Mesothelial cell of epicardium (in vitro differentiated cells): Measurements from ENCODE around the gene OARD1. TPM values are rescaled to one million over a fixed set of nuclear protein-coding genes. Genes with fewer than 3 reads are reported as not detected.

ENCODE experiments used
- DNase-seq, 2 experiments: peaks; one replicate each; pipeline ENCODE4 v3.0.0; 2021; ENCODE audit warnings: low spot score in 2 of 2; ENCODE audit not compliant: unreplicated experiment in 2 of 2
- H3K27ac Mint-ChIP-seq: 2 replicates; pipeline ENCODE4 v1.8.0; 2021; ENCODE audit warnings: mixed read lengths
- H3K27me3 Mint-ChIP-seq: 2 replicates; pipeline ENCODE4 v1.8.0; 2021; ENCODE audit warnings: low read depth, mixed read lengths
- H3K36me3 Mint-ChIP-seq: 2 replicates; pipeline ENCODE4 v1.8.0; 2021; ENCODE audit warnings: mixed read lengths
- H3K4me1 Mint-ChIP-seq: 2 replicates; pipeline ENCODE4 v1.8.0; 2021; ENCODE audit warnings: mixed read lengths
- H3K4me3 Mint-ChIP-seq: 2 replicates; pipeline ENCODE4 v1.8.0; 2021; ENCODE audit warnings: mild to moderate bottlenecking, moderate library complexity, mixed read lengths
- H3K9me3 Mint-ChIP-seq: 2 replicates; pipeline ENCODE4 v1.8.0; 2021; ENCODE audit warnings: mixed read lengths
- total RNA-seq: library from RNA; stranded (reverse); gene quantifications from 3 replicates; pipeline ENCODE4 v1.2.1, GENCODE V29; 2021
- TF ChIP-seq, protein P1 (sequence below): fragments of 200-600 bp; sonication (generic); IDR thresholded peaks from one replicate; pipeline ENCODE4 v1.5.0; 2021; ENCODE audit warnings: antibody characterized with exemption; ENCODE audit not compliant: unreplicated experiment

The OARD1 gene
- total RNA-seq, 1 donor from 2014 or later: 26.8 TPM

- TF ChIP-seq, protein P1, sequence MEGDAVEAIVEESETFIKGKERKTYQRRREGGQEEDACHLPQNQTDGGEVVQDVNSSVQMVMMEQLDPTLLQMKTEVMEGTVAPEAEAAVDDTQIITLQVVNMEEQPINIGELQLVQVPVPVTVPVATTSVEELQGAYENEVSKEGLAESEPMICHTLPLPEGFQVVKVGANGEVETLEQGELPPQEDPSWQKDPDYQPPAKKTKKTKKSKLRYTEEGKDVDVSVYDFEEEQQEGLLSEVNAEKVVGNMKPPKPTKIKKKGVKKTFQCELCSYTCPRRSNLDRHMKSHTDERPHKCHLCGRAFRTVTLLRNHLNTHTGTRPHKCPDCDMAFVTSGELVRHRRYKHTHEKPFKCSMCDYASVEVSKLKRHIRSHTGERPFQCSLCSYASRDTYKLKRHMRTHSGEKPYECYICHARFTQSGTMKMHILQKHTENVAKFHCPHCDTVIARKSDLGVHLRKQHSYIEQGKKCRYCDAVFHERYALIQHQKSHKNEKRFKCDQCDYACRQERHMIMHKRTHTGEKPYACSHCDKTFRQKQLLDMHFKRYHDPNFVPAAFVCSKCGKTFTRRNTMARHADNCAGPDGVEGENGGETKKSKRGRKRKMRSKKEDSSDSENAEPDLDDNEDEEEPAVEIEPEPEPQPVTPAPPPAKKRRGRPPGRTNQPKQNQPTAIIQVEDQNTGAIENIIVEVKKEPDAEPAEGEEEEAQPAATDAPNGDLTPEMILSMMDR: no peak
These were observed 35.6 kb downstream of the OARD1 start for GRCh38 chr6:41036601-41037000.

DNA sequence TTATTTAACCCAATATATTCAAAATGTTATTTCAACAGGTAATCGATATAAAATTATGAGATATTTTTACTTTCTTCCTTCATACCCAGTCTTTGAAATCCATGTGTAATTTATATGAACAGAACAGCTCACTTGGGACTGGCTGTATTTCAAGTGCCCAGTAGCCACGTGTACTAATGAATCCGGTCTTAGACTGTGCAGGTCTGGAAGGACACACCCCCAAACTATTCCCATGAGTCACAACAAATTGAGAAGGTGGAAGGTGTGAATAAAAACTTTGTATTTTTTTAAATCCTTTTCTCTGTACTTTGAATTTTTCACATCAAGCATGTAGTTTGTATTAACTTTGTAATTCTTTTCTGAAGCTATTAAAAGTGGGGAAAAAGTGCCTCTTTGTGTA is 36.0 kb downstream of the OARD1 start:
- Mint-ChIP-seq H3K9me3 (no peaks in the 10 kb centered on the region), H3K4me3 (no peak overlapping the region), H3K4me1 (peaks cover 6% of the 10 kb centered on the region), H3K27me3 (peaks cover 1% of the 10 kb centered on the region), H3K27ac (no peak overlapping the region), H3K36me3 (no peaks in the 10 kb centered on the region)
- DNase-seq: no peak
- TF ChIP-seq, protein P1: no peak

More at GRCh38 chr6:41036601-41037000, 35.6 kb downstream of the OARD1 start:
- no peak overlapping the region for H3K27ac Mint-ChIP-seq
- H3K9me3 Mint-ChIP-seq: no peaks in the 10 kb centered on the region
- no peak for DNase-seq
- H3K4me1 Mint-ChIP-seq: peaks cover 6% of the 10 kb centered on the region
- H3K27me3 Mint-ChIP-seq: peaks cover 1% of the 10 kb centered on the region
- no peaks in the 10 kb centered on the region for H3K36me3 Mint-ChIP-seq
- no peak overlapping the region for H3K4me3 Mint-ChIP-seq

DNA sequence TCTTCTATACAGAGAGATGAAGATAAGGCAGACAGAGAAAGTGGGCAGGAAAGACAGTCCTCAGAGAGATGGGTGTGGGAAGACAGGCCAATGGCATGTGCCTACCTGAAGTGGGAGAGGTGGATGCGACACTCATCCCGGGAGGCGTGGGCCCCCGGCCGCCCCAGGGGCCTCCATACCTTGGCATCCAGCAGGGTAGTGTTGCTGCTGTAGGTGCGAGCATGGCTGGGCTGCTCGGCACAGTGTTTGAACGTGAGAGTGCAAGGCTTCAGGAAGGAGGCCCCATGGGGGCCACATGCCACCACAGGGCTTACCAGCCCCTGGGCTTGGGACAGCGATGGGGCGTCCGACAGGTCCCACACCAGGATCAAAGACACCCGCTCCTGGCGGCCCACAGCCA is 38.4 kb downstream of the OARD1 start:
- Mint-ChIP-seq H3K4me3 (no peak overlapping the region), H3K27me3 (peaks cover 1% of the 10 kb centered on the region)

GRCh38 chr6:41032830-41033229 is 39.3 kb downstream of the OARD1 start:
- TF ChIP-seq, protein P1: no peak
- Mint-ChIP-seq H3K36me3 (no peaks in the 10 kb centered on the region), H3K27ac (no peak overlapping the region), H3K9me3 (no peaks in the 10 kb centered on the region), H3K27me3 (peaks cover 1% of the 10 kb centered on the region), H3K4me1 (peaks cover 18% of the 10 kb centered on the region), H3K4me3 (no peak overlapping the region)
- no peak for DNase-seq

More for the DNA sequence above, 38.4 kb downstream of the OARD1 start:
- Mint-ChIP-seq H3K27ac (no peak overlapping the region), H3K9me3 (no peaks in the 10 kb centered on the region), H3K4me1 (peaks cover 12% of the 10 kb centered on the region), H3K36me3 (no peaks in the 10 kb centered on the region)
- TF ChIP-seq, protein P1: no peak
- no peak for DNase-seq

GRCh38 chr6:41028561-41029412 is 43.4 kb downstream of the OARD1 start:
- Mint-ChIP-seq H3K4me3 (peak overlapping the region; percentile 76), H3K27ac (peak overlapping the region; percentile 26), H3K9me3 (no peaks in the 10 kb centered on the region), H3K4me1 (peaks cover 38% of the 10 kb centered on the region), H3K27me3 (peaks cover 1% of the 10 kb centered on the region), H3K36me3 (peaks cover 3% of the 10 kb centered on the region)
- TF ChIP-seq, protein P1: no peak
- no peak for DNase-seq
